ENCODE measurements around the gene NOVA2.

Gene NOVA2

DNA sequence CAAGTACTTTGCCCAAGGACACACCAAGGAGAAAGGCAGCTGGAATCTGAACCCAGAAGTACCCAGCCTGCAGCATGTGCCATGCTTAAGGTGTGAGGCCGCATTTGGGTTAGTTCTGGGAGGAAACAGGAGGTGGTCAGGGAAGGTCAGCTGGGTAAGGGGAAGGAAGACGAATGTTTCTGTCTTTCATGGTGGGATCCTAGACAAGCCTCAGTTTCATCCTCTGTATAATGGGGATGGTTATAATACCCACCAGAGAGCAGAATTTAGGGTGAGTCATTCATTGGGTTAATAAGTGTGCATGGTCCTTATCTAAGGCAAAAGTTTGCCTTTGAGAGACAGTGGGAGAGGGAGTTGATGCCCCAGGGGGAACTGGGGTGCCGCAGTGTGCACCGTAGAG is 25.2 kb upstream of the NOVA2 start:
- ATAC-seq: no peak
- TF ChIP-seq GLIS3 (CRISPR knock-in tag; IDR thresholded peaks at IDR 0.05) (no peak), CSDC2 (CRISPR knock-in tag; IDR thresholded peaks at IDR 0.05) (no peak), ZFP30 (CRISPR knock-in tag; IDR thresholded peaks at IDR 0.05) (no peak), ZFP3 (CRISPR knock-in tag; IDR thresholded peaks at IDR 0.05) (no peak), TOX (CRISPR knock-in tag; IDR thresholded peaks at IDR 0.05; ENCODE audit: borderline replicate concordance) (no peak), ZNF565 (CRISPR knock-in tag; conservative IDR thresholded peaks at IDR 0.05; ENCODE audit: low read depth) (no peak), RARB (CRISPR knock-in tag; IDR thresholded peaks at IDR 0.05) (no peak), ZNF8 (CRISPR knock-in tag; IDR thresholded peaks at IDR 0.05) (no peak), ESRRG (CRISPR knock-in tag; IDR thresholded peaks at IDR 0.05) (no peak), ARNTL (CRISPR knock-in tag; IDR thresholded peaks at IDR 0.05; ENCODE audit: borderline replicate concordance, low read depth) (no peak)
- TF ChIP-seq, protein P1, sequence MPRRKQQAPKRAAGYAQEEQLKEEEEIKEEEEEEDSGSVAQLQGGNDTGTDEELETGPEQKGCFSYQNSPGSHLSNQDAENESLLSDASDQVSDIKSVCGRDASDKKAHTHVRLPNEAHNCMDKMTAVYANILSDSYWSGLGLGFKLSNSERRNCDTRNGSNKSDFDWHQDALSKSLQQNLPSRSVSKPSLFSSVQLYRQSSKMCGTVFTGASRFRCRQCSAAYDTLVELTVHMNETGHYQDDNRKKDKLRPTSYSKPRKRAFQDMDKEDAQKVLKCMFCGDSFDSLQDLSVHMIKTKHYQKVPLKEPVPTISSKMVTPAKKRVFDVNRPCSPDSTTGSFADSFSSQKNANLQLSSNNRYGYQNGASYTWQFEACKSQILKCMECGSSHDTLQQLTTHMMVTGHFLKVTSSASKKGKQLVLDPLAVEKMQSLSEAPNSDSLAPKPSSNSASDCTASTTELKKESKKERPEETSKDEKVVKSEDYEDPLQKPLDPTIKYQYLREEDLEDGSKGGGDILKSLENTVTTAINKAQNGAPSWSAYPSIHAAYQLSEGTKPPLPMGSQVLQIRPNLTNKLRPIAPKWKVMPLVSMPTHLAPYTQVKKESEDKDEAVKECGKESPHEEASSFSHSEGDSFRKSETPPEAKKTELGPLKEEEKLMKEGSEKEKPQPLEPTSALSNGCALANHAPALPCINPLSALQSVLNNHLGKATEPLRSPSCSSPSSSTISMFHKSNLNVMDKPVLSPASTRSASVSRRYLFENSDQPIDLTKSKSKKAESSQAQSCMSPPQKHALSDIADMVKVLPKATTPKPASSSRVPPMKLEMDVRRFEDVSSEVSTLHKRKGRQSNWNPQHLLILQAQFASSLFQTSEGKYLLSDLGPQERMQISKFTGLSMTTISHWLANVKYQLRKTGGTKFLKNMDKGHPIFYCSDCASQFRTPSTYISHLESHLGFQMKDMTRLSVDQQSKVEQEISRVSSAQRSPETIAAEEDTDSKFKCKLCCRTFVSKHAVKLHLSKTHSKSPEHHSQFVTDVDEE (CRISPR knock-in tag; IDR thresholded peaks at IDR 0.05): no peak
- TF ChIP-seq, protein P2, sequence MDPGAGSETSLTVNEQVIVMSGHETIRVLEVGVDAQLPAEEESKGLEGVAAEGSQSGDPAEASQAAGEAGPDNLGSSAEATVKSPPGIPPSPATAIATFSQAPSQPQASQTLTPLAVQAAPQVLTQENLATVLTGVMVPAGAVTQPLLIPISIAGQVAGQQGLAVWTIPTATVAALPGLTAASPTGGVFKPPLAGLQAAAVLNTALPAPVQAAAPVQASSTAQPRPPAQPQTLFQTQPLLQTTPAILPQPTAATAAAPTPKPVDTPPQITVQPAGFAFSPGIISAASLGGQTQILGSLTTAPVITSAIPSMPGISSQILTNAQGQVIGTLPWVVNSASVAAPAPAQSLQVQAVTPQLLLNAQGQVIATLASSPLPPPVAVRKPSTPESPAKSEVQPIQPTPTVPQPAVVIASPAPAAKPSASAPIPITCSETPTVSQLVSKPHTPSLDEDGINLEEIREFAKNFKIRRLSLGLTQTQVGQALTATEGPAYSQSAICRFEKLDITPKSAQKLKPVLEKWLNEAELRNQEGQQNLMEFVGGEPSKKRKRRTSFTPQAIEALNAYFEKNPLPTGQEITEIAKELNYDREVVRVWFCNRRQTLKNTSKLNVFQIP (CRISPR knock-in tag; IDR thresholded peaks at IDR 0.05; ENCODE audit: borderline replicate concordance, low read depth): no peak

DNA sequence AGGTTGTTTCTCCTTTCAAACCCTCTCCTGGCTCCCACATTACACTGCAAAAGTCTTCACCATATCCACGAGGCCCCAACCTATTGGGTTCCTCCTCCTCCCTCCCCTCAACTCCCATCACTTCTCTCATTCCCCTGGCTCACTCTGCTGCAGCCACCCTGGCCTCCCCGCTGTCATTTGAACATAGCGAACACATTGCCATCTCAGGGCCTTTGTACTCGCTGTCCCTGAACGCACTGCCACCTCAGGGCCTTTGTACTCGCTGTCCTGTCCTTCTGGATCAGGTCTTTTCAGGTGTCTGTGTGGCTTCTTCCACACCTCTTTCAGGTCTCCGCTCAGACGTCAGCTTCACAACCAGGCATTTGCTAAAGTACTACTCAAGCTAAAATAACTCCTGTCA is 23.3 kb upstream of the NOVA2 start:
- TF ChIP-seq ZNF70 (CRISPR knock-in tag; IDR thresholded peaks at IDR 0.05) (no peak), SNAI2 (CRISPR knock-in tag; IDR thresholded peaks at IDR 0.05) (no peak), ISL1 (CRISPR knock-in tag; IDR thresholded peaks at IDR 0.05) (no peak), ZC3H10 (CRISPR knock-in tag; IDR thresholded peaks at IDR 0.05) (no peak), TCF4 (CRISPR knock-in tag; IDR thresholded peaks at IDR 0.05; ENCODE audit: borderline replicate concordance) (no peak), ZNF8 (CRISPR knock-in tag; IDR thresholded peaks at IDR 0.05) (no peak), RARB (CRISPR knock-in tag; IDR thresholded peaks at IDR 0.05) (no peak), BACH2 (CRISPR knock-in tag; IDR thresholded peaks at IDR 0.05; ENCODE audit: borderline replicate concordance) (no peak)
- TF ChIP-seq, protein P3, sequence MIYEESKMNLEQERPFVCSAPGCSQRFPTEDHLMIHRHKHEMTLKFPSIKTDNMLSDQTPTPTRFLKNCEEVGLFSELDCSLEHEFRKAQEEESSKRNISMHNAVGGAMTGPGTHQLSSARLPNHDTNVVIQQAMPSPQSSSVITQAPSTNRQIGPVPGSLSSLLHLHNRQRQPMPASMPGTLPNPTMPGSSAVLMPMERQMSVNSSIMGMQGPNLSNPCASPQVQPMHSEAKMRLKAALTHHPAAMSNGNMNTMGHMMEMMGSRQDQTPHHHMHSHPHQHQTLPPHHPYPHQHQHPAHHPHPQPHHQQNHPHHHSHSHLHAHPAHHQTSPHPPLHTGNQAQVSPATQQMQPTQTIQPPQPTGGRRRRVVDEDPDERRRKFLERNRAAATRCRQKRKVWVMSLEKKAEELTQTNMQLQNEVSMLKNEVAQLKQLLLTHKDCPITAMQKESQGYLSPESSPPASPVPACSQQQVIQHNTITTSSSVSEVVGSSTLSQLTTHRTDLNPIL (CRISPR knock-in tag; IDR thresholded peaks at IDR 0.05; ENCODE audit: low read depth): no peak
- TF ChIP-seq, protein P4, sequence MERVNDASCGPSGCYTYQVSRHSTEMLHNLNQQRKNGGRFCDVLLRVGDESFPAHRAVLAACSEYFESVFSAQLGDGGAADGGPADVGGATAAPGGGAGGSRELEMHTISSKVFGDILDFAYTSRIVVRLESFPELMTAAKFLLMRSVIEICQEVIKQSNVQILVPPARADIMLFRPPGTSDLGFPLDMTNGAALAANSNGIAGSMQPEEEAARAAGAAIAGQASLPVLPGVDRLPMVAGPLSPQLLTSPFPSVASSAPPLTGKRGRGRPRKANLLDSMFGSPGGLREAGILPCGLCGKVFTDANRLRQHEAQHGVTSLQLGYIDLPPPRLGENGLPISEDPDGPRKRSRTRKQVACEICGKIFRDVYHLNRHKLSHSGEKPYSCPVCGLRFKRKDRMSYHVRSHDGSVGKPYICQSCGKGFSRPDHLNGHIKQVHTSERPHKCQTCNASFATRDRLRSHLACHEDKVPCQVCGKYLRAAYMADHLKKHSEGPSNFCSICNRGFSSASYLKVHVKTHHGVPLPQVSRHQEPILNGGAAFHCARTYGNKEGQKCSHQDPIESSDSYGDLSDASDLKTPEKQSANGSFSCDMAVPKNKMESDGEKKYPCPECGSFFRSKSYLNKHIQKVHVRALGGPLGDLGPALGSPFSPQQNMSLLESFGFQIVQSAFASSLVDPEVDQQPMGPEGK (CRISPR knock-in tag; IDR thresholded peaks at IDR 0.05; ENCODE audit: borderline replicate concordance): no peak
- TF ChIP-seq, protein P1 (CRISPR knock-in tag; IDR thresholded peaks at IDR 0.05): no peak
- TF ChIP-seq, protein P5, sequence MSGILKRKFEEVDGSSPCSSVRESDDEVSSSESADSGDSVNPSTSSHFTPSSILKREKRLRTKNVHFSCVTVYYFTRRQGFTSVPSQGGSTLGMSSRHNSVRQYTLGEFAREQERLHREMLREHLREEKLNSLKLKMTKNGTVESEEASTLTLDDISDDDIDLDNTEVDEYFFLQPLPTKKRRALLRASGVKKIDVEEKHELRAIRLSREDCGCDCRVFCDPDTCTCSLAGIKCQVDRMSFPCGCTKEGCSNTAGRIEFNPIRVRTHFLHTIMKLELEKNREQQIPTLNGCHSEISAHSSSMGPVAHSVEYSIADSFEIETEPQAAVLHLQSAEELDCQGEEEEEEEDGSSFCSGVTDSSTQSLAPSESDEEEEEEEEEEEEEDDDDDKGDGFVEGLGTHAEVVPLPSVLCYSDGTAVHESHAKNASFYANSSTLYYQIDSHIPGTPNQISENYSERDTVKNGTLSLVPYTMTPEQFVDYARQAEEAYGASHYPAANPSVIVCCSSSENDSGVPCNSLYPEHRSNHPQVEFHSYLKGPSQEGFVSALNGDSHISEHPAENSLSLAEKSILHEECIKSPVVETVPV (CRISPR knock-in tag; IDR thresholded peaks at IDR 0.05): no peak
- no peak for ATAC-seq

Data from SK-N-SH treated with all-trans-retinoic acid at 6 μM for 48 hours (cell line).